ENCODE measurements around the gene RPN2.

DNA sequence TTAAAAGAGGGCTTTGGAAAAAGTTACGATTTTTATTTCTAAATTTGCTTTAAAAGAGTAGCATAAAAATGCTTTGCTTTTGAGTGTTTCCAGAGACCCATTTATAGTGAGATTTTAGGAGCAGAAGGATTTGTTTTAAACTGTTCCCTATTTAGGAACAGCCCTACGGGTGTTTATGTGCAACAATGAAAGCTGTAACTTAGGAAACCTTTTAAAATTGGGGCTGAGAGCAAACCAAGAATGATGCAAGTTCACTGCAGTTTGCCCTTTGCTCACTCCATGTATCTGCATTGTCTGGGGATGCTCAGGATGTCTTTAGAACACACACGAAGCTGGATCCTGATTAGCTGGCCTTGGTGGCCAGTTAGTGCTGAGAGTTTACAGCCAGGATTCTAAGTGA lies 41.6 kb downstream of the RPN2 start:
- TF ChIP-seq CTCF (IDR thresholded peaks at IDR 0.05; ENCODE audit: insufficient read depth, low read length, poor library complexity, severe bottlenecking) (no peak), EZH2phosphoT487 (conservative IDR thresholded peaks at IDR 0.05; ENCODE audit: low read length) (no peak)

Measured in SU-DHL-6 (cell line).